ENCODE measurements around the gene GPAT3.
"Not testable (repeated sequence)": the region's sequence is repeated elsewhere in the genome, so short reads cannot be mapped to it uniquely, and the experiment has no call there.

GPAT3 gene

GRCh38 chr4:83591730-83592129 lies 55.8 kb downstream of the GPAT3 start:
- DNase-seq (ENCODE audit: low read depth in 2 of 2, low spot score in 1 of 2) = no peak

DNA sequence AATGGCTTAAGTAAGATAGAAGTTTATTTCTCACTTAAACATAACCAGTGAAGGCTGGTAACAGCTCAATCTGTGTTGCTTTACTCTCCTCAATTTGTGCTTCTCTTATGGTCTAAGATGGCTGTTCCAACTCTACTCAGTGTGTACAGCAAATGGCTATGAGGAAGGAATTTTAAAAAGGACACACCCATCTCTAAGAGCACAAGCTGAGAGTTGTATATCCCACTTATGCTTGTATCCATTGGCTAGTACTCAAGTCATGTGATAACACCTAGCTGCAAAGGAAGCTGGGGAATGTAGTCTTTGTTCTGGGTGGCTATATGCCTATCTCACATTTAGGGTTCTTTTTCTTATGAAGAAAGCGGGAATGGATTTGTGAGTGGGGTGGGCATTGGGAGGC lies 63.3 kb downstream of the GPAT3 start:
- no peak for DNase-seq (ENCODE audit: low read depth in 2 of 2, low spot score in 1 of 2)

DNA sequence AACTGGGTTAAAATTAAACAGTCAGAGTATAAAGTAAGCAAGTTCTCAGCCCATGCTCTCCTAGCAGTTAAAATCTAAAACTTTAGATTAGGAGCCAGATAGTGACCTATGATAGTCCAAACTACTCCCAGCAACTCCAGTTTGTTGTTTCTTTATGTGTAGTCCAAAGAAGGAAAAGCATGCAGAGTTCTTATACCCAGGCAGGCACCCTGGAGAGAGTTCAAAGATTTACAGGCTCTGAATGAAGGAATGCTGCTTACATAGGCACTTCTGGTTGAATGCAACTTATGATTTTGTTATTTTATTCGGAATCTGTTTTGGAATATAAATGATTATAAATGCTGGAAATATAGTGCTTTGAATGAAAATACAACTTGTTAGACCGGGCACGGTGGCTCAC lies 67.2 kb downstream of the GPAT3 start:
- no peak for DNase-seq (ENCODE audit: low read depth in 2 of 2, low spot score in 1 of 2)

DNA sequence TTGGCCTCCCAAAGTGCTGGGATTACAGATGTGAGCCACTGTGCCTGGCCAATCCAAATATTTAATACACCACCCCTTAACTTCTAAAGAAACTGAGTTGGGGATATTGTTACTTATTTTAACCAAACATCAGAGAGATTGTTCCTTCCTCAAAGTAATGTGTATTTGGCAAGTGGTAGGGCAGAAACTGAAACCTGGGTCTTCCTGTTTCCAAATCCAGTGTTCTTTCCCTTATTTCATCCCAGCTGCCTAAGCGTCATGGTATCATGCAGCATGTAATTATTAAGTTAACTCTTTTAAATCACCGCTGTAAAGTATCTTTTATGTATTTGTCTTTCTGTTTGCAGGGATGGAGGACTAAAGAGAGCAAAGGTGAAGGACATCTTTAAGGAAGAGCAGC lies 68.4 kb downstream of the GPAT3 start:
- DNase-seq (ENCODE audit: low read depth in 2 of 2, low spot score in 1 of 2) = no peak

DNA sequence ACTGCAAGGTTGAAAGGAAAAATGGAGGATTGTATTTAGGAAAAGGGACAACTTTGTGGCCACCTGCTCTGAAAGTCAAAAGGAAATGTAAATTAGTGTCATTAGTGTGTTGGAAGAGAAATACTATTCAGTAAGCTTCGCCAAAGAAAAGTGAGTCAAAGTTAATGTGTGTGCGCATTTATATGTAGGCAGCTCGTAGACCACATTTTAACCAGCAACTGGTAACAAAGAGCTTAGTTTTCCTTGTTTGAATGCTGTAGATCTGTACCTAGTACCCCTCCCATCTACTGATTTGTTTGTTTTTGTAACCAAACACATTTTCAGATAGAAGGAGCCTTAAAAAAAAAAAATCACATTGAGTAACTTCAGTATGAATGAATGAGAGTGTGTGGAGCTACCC lies 69.3 kb downstream of the GPAT3 start:
- DNase-seq (ENCODE audit: low read depth in 2 of 2, low spot score in 1 of 2) = no peak

DNA sequence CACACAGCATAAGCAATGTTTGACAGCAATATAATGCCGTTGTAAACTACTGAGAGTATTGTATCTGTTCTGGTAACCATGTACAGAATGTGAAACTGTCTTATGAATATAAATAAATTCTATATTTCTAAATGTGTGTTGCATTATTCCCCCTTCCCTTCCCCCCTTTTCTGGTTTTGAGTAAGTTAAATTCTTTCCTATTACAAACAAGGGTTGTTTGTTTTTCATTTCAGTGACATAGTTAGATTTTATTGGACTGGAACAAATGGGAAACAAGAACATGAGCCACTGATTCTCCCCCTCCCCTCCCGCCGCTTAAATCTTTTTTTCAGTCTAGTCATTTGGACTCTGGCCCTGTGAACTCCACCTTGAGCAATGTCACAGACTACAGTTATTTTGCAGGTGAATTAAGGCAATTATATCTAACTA lies 69.8 kb downstream of the GPAT3 start:
- no peak for DNase-seq (ENCODE audit: low read depth in 2 of 2, low spot score in 1 of 2)

DNA sequence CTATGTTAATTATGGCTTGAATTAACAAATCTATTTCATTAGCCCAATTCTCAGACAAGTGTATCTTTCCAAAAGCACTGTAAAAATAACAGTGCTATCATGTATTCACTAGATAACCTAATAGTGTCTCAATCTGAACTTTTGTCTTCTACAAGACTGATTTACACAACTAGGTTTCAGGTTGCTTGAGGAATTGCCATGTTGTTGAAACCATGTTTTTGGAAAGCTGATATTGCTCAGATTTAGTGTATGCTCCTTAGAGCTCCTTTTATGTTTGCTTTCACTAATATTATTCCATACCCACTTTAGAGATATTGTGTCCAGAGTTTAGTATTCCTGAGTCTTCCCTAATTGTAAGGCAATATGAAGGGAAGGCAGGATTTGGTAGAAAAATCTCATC lies 70.6 kb downstream of the GPAT3 start:
- no peak for DNase-seq (ENCODE audit: low read depth in 2 of 2, low spot score in 1 of 2)

DNA sequence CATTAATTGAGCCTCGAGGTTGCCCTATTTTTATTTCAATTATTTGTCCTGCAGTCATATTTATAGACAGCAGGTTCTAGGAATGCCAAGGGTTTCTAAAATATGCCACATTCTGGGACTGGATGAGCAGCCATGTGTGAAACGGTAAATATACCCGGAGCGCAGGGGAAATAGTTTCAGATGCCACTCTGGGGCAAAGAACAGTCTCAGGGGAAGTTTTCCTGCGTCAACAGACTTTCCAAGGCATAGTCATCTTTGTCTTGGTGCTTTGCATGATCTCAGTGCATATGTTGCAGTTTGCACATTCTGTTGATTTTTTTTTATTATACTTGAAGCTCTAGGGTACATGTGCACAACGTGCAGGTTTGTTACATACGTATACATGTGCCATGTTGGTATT lies 71.0 kb downstream of the GPAT3 start:
- no peak for DNase-seq (ENCODE audit: low read depth in 2 of 2, low spot score in 1 of 2)

DNA sequence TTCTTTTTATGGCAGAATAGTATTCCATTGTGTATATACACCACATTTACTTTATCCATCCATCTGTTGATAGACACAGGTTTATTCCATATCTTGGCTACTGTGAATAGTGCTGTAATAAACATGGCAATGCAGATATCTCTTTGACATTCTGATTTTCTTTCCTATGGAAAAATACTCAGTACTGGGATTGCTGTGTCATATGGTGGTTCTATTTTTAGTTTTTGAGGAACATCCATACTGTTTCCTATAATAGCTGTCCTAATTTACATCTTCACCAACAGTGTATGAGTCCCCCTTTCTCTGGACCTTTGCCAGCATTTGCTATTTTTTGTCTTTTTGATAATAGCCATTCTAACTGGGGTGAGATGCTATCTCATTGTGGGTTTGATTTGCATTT lies 73.5 kb downstream of the GPAT3 start:
- DNase-seq (ENCODE audit: low read depth in 2 of 2, low spot score in 1 of 2) = no peak

DNA sequence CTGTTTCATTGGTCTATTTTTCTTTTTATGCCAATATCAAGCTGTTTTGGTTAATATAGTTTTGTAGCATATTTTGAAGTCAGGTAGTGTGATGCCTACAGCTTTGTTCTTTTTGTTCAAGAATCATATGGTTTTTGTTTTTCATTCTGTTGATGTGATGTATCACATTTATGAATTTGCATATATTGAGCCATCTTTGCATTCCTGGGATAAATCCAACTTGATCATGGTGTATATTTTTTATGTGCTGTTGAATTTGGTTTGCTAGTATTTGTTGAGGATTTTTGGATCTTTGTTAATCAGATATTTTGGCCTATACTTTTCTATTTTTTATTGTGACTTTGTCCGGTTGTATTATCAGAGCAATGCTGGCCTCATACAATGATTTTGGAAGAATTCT lies 74.8 kb downstream of the GPAT3 start:
- no peak for DNase-seq (ENCODE audit: low read depth in 2 of 2, low spot score in 1 of 2)

- DNase-seq (ENCODE audit: low read depth in 2 of 2, low spot score in 1 of 2) = no peak
Observed at GRCh38 chr4:83613023-83613422, 77.1 kb downstream of the GPAT3 start.

GRCh38 chr4:83613994-83614393 lies 78.1 kb downstream of the GPAT3 start:
- no peak for DNase-seq (ENCODE audit: low read depth in 2 of 2, low spot score in 1 of 2)

DNA sequence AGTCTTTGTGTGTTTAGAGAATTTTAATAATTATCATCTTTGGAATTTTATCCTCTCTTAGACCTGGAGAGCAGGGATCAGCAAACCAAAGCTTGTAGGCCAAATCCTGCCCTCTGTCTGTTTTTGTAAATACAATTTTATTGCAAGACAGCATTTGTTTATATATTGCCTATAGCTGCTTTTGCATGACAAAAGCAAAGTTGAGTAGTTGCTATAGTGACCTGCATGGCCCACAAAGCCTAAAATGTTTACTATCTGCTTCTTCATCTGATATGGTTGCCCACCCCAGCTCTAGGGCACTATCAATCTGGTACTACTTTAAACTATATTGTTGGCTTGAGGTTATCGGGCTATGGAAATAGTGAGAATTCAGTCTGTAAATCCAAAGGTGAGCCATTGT lies 80.3 kb downstream of the GPAT3 start:
- no peak for DNase-seq (ENCODE audit: low read depth in 2 of 2, low spot score in 1 of 2)

DNA sequence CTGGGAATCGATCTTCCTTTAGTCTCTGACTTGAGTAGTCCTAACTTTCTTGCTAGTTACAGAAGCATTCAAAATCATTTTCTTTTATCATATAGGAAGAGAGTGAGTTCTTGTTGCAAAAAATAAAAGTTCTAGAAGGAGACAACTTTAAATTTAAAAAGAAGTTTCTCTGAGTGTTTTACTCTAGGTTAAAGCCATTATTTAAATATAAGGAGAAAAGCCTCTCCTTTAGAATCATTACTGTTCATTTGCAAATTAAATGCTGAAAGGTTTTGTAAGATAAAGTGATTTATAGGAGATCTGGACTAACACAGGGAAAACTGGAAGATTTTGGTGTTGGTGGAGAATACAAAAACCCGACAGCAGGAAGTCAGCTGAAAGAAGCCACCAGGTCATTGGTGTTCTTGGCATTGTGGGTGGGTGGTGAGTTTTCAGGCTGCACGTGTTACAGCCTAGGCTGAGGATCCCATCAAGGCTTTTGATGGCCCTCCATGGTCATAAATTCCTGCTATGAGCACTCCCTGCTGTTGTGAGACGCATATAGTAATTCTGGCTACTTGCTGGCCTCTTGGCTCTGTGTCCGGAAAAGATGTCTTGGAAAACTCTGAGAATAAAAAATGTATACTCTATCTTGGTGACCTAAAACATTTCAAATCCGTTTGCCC lies 81.6 kb downstream of the GPAT3 start:
- no peak for DNase-seq (ENCODE audit: low read depth in 2 of 2, low spot score in 1 of 2)

DNA sequence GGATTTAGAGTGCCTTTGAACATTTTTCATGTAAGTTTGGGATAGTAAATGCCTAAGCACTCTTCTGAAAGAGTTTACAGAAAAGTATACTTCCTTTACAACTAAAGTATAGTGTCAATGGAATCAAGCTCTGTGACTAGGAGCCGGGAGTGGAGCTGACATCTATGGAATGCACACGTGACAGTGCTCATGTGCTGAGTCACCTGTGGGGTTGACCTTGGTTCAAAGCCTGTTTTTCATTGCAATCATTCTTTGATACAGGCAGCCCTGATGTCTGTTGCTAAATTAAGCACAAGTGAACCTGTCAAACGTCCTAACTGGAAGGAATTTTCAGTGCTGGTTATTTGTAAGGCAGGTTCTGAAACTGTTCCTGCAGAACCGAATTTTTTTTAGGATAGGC lies 82.5 kb downstream of the GPAT3 start:
- DNase-seq (ENCODE audit: low read depth in 2 of 2, low spot score in 1 of 2) = no peak

GRCh38 chr4:83618991-83619645 lies 83.2 kb downstream of the GPAT3 start:
- DNase-seq (ENCODE audit: low read depth in 2 of 2, low spot score in 1 of 2) = no peak

DNA sequence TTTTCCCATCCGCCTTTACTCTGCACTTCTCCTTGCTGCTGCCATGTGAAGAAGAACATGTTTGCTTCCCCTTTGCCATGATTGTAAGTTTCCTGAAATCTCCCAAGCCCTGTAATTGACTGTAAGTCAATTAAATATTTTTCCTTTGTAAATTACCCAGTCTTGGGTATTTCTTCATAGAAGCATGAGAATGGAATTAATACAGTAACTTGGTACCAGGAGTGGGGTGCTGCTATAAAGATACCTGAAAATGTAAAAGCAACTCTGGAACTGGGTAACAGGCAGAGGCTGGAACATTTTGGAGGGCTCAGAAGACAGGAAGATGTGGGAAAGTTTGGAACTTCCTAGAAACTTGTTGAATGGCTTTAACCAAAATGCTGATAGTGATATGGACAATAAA lies 86.2 kb downstream of the GPAT3 start:
- DNase-seq (ENCODE audit: low read depth in 2 of 2, low spot score in 1 of 2) = not testable (repeated sequence)

- no peak for DNase-seq (ENCODE audit: low read depth in 2 of 2, low spot score in 1 of 2)
Observed at GRCh38 chr4:83625821-83626220, 89.9 kb downstream of the GPAT3 start.

DNA sequence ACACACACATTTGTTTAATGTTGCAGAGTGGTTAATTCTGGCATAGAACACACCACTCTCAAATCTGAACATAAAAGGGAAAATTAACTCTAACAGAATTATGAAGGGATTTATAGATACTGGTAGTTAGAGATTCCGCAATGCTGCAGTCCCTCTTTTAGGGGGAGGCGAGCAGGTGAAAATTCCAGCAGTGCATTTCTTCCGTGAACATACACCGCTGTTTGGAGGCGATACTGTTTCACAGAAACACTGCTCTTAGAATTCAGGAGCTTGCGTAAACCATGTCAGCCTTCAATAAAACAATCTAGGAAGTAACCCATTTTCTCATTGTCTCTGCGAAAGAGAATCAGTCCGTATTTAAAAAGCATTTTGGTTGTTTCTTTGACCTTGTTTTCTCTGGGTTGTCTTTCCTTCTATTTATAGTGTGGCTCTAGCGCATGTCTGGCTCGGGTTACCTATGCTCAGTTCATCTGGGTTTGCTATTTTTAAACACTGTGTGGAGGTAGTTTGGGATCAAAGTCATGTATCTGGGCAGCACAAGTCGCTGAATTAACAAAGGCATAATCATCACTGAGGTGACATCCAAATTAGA lies 90.4 kb downstream of the GPAT3 start:
- DNase-seq (ENCODE audit: low read depth in 2 of 2, low spot score in 1 of 2) = no peak

- no peak for DNase-seq (ENCODE audit: low read depth in 2 of 2, low spot score in 1 of 2)
Observed at GRCh38 chr4:83629945-83630721, 94.2 kb downstream of the GPAT3 start.

DNA sequence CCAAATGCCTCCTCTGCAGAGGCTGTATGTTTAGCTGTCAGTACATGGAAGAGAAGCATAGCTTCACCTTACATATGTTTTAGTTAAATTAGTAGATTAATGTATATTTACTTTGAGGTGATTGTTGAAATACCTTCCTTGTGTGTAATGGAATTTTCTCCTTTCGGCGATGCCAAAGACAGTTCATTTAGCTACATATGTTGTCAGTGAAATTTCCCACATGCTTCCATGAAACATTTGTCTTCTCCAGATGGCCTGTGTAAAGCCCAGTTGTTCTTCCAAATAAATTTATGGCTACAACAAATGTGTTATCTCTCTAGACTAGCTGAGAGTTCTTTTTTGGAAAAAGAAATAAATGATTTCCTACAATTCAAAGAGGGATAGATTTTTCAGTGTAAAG lies 95.2 kb downstream of the GPAT3 start:
- DNase-seq (ENCODE audit: low read depth in 2 of 2, low spot score in 1 of 2) = no peak

GRCh38 chr4:83636930-83637329 lies 101.0 kb downstream of the GPAT3 start:
- DNase-seq (ENCODE audit: low read depth in 2 of 2, low spot score in 1 of 2) = no peak
